ENCODE data around the gene LRRC57. TPM values are rescaled to one million over a fixed set of nuclear protein-coding genes. Genes with fewer than 3 reads are reported as not detected.

Gene LRRC57
- total and polyA plus RNA-seq, 2 of the 13 experiments (the other 11 are each of a cell fraction or from before 2014, with no cell fraction given) = 5.8 to 14.8 TPM

DNA sequence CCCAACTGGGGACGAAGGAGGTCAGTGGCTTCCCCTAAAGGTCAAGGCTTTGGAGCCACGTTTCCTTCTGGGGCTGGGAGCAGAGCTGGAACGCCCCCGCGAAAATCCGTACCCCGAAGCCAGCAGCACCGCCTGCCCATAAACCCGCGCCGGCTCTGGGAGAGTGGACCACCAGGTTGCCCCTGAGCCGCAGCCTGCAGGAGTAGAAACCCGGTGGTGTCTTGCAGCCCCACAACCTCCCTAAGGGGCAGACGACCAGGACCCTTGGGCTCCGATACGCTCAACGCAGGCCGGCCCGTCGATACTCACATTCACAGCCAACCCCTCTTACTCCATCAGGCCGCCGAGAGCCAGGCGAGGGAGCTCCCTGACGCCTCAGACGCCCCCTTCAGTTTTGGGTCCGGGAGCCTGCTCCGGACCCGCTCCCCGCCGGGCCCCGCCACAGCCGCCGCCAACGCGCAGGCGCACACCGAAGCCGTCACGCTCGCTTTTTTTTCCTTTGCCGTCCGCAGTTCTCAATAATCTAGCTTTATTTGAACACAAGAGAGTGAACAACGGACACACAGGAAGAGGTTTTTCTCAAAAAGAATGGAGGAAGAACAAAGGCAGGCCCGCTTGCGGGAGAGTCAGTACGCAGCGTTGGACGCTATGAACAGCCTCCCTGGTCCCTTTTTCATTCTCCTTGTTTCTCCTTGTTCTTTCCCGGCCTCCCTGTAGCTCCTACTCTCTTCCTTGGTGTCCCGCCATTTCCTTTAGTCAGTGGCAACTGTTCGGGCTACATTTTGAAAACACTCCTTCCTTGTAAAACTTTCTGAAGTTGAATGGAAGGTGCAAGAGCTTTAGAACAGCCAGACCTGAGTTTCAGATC is 57.7 kb downstream of the LRRC57 start, which contains the start of gene ZNF106 (continued):
- TF ChIP-seq, protein P1, sequence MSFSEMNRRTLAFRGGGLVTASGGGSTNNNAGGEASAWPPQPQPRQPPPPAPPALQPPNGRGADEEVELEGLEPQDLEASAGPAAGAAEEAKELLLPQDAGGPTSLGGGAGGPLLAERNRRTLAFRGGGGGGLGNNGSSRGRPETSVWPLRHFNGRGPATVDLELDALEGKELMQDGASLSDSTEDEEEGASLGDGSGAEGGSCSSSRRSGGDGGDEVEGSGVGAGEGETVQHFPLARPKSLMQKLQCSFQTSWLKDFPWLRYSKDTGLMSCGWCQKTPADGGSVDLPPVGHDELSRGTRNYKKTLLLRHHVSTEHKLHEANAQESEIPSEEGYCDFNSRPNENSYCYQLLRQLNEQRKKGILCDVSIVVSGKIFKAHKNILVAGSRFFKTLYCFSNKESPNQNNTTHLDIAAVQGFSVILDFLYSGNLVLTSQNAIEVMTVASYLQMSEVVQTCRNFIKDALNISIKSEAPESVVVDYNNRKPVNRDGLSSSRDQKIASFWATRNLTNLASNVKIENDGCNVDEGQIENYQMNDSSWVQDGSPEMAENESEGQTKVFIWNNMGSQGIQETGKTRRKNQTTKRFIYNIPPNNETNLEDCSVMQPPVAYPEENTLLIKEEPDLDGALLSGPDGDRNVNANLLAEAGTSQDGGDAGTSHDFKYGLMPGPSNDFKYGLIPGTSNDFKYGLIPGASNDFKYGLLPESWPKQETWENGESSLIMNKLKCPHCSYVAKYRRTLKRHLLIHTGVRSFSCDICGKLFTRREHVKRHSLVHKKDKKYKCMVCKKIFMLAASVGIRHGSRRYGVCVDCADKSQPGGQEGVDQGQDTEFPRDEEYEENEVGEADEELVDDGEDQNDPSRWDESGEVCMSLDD (CRISPR knock-in tag; IDR thresholded peaks at IDR 0.05; ENCODE audit: borderline replicate concordance) = peak; percentile 71; the same call in 1 of the 2 replicates
- TF ChIP-seq, protein P2, sequence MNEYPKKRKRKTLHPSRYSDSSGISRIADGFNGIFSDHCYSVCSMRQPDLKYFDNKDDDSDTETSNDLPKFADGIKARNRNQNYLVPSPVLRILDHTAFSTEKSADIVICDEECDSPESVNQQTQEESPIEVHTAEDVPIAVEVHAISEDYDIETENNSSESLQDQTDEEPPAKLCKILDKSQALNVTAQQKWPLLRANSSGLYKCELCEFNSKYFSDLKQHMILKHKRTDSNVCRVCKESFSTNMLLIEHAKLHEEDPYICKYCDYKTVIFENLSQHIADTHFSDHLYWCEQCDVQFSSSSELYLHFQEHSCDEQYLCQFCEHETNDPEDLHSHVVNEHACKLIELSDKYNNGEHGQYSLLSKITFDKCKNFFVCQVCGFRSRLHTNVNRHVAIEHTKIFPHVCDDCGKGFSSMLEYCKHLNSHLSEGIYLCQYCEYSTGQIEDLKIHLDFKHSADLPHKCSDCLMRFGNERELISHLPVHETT (CRISPR knock-in tag; conservative IDR thresholded peaks at IDR 0.05) = peak; percentile 49; the same call in 1 of the 2 replicates
- TF ChIP-seq CREM (IDR thresholded peaks at IDR 0.05) = peak; percentile 82
- TF ChIP-seq CREM (CRISPR knock-in tag; IDR thresholded peaks at IDR 0.05) = no peak; the same call in 1 of the 2 replicates
- TF ChIP-seq ZNF605 (CRISPR knock-in tag; IDR thresholded peaks at IDR 0.05) = peak; percentile 19; the same call in 1 of the 2 replicates
- TF ChIP-seq SMARCE1 (IDR thresholded peaks at IDR 0.05; ENCODE audit: borderline replicate concordance) = no peak
- no peak for TF ChIP-seq HNF4G (IDR thresholded peaks at IDR 0.05; ENCODE audit: borderline replicate concordance, low read depth, low read length)
- peak; percentile 41; the same call in 1 of the 2 replicates for TF ChIP-seq HNF4G (CRISPR knock-in tag; IDR thresholded peaks at IDR 0.05; ENCODE audit: borderline replicate concordance, low read depth)
- TF ChIP-seq ZNF441 (CRISPR knock-in tag; IDR thresholded peaks at IDR 0.05; ENCODE audit: borderline replicate concordance) = peak; percentile 84
- TF ChIP-seq, protein P3, sequence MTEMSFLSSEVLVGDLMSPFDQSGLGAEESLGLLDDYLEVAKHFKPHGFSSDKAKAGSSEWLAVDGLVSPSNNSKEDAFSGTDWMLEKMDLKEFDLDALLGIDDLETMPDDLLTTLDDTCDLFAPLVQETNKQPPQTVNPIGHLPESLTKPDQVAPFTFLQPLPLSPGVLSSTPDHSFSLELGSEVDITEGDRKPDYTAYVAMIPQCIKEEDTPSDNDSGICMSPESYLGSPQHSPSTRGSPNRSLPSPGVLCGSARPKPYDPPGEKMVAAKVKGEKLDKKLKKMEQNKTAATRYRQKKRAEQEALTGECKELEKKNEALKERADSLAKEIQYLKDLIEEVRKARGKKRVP (CRISPR knock-in tag; IDR thresholded peaks at IDR 0.05) = peak in 1 of 2 experiments; percentile 31; a peak in 1 of 4 replicates
- TF ChIP-seq, protein P4, sequence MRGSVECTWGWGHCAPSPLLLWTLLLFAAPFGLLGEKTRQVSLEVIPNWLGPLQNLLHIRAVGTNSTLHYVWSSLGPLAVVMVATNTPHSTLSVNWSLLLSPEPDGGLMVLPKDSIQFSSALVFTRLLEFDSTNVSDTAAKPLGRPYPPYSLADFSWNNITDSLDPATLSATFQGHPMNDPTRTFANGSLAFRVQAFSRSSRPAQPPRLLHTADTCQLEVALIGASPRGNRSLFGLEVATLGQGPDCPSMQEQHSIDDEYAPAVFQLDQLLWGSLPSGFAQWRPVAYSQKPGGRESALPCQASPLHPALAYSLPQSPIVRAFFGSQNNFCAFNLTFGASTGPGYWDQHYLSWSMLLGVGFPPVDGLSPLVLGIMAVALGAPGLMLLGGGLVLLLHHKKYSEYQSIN (CRISPR knock-in tag; IDR thresholded peaks at IDR 0.05; ENCODE audit: borderline replicate concordance) = no peak
- no peak for TF ChIP-seq SIX1 (CRISPR knock-in tag; IDR thresholded peaks at IDR 0.05; ENCODE audit: borderline replicate concordance)
- peak; percentile 56; the same call in 1 of the 2 replicates for TF ChIP-seq GATAD2A (CRISPR knock-in tag; IDR thresholded peaks at IDR 0.05)
- no peak for TF ChIP-seq ZNF468 (CRISPR knock-in tag; IDR thresholded peaks at IDR 0.05)
- no peak for TF ChIP-seq MBD4 (IDR thresholded peaks at IDR 0.05; ENCODE audit: borderline replicate concordance, low read length)
- no peak for TF ChIP-seq ZNF12 (CRISPR knock-in tag; IDR thresholded peaks at IDR 0.05)
- TF ChIP-seq, protein P5, sequence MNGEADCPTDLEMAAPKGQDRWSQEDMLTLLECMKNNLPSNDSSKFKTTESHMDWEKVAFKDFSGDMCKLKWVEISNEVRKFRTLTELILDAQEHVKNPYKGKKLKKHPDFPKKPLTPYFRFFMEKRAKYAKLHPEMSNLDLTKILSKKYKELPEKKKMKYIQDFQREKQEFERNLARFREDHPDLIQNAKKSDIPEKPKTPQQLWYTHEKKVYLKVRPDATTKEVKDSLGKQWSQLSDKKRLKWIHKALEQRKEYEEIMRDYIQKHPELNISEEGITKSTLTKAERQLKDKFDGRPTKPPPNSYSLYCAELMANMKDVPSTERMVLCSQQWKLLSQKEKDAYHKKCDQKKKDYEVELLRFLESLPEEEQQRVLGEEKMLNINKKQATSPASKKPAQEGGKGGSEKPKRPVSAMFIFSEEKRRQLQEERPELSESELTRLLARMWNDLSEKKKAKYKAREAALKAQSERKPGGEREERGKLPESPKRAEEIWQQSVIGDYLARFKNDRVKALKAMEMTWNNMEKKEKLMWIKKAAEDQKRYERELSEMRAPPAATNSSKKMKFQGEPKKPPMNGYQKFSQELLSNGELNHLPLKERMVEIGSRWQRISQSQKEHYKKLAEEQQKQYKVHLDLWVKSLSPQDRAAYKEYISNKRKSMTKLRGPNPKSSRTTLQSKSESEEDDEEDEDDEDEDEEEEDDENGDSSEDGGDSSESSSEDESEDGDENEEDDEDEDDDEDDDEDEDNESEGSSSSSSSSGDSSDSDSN (CRISPR knock-in tag; IDR thresholded peaks at IDR 0.05) = peak; percentile 48
- no peak for TF ChIP-seq RFX1 (IDR thresholded peaks at IDR 0.05)
- TF ChIP-seq RBFOX2 (IDR thresholded peaks at IDR 0.05; ENCODE audit: low read depth, low read length) = peak; percentile 95
- peak; percentile 91; the same call in 1 of the 2 replicates for TF ChIP-seq NCOA1 (CRISPR knock-in tag; IDR thresholded peaks at IDR 0.05)

Data from HepG2 (cell line).